ENCODE measurements around the gene KLF6.

Gene KLF6

GRCh38 chr10:3805791-3806461, 20.9 kb upstream of the KLF6 start:
- Histone ChIP-seq H3K9ac (ENCODE audit: low read length) (peak overlapping the region; percentile 94), H3K14ac (ENCODE audit: low read length in 2 of 2) (no peak overlapping the region), H2AFZ (ENCODE audit: low read depth, low read length) (no peak overlapping the region), H2BK5ac (ENCODE audit: low read depth, low read length, poor library complexity, severe bottlenecking) (peak overlapping the region; percentile 78), H2BK12ac (ENCODE audit: low read length in 2 of 2) (peak overlapping the region; percentile 75 to 85), H3K4me3 (ENCODE audit: insufficient read depth in 1 of 2, low read depth in 1 of 2, low read length in 2 of 2) (peak overlapping the region in 1 of 2 experiments; percentile 44), H2BK15ac (ENCODE audit: low read depth, poor library complexity, severe bottlenecking) (no peak overlapping the region), H3K23ac (ENCODE audit: low read length in 2 of 2) (peak overlapping the region in 1 of 2 experiments; percentile 48), H3K79me1 (replicated peaks; ENCODE audit: low read length, poor library complexity, severe bottlenecking) (no peaks in the 10 kb centered on the region), H2BK120ac (ENCODE audit: low read depth, low read length) (peak overlapping the region; percentile 54), H3K18ac (ENCODE audit: low read depth in 1 of 2, low read length in 2 of 2) (peak overlapping the region; percentile 78 to 97), H3K27ac (ENCODE audit: low read length, poor library complexity, severe bottlenecking) (peak overlapping the region; percentile 95), H3K4me1 (ENCODE audit: control insufficient read depth, insufficient read depth, low read depth, low read length) (peaks cover 33% of the 10 kb centered on the region), H3K27me3 (ENCODE audit: control insufficient read depth in 1 of 2, insufficient read depth in 1 of 2, low read length in 2 of 2) (no peaks in the 10 kb centered on the region), H2AK5ac (ENCODE audit: low read length, severe bottlenecking) (no peak overlapping the region), H3K4me2 (ENCODE audit: low read length, poor library complexity, severe bottlenecking) (peak overlapping the region; percentile 32), H3K36me3 (ENCODE audit: control insufficient read depth in 1 of 2, insufficient read depth in 2 of 2, low read depth in 1 of 2, low read length in 2 of 2) (no peaks in the 10 kb centered on the region), H4K8ac (ENCODE audit: low read length) (peak overlapping the region; percentile 97), H3K9me3 (ENCODE audit: control insufficient read depth, low read length) (no peaks in the 10 kb centered on the region), H4K91ac (ENCODE audit: low read length) (peak overlapping the region; percentile 96), H3K4ac (ENCODE audit: low read depth in 1 of 2, low read length in 2 of 2) (peak overlapping the region; percentile 79 to 91)
- 6% methylated on average over 8 of the region's 10 CpGs for WGBS
- DNase-seq: peak; percentile 91

GRCh38 chr10:3805201-3805790, 20.3 kb upstream of the KLF6 start:
- no peak overlapping the region for H3K14ac ChIP-seq (ENCODE audit: low read length in 2 of 2)
- H3K9ac ChIP-seq (ENCODE audit: low read length): peak overlapping the region; percentile 94
- H2AK5ac ChIP-seq (ENCODE audit: low read length, severe bottlenecking): peak overlapping the region; percentile 80
- peak overlapping the region; percentile 48 for H4K91ac ChIP-seq (ENCODE audit: low read length)
- DNase-seq: peak; percentile 98
- 5% methylated on average over 5 of the region's 7 CpGs for WGBS
- peak overlapping the region; percentile 95 for H3K27ac ChIP-seq (ENCODE audit: low read length, poor library complexity, severe bottlenecking)
- no peaks in the 10 kb centered on the region for H3K27me3 ChIP-seq (ENCODE audit: control insufficient read depth in 1 of 2, insufficient read depth in 1 of 2, low read length in 2 of 2)
- no peaks in the 10 kb centered on the region for H3K79me1 ChIP-seq (replicated peaks; ENCODE audit: low read length, poor library complexity, severe bottlenecking)
- H3K4me1 ChIP-seq (ENCODE audit: control insufficient read depth, insufficient read depth, low read depth, low read length): peaks cover 33% of the 10 kb centered on the region
- H2AFZ ChIP-seq (ENCODE audit: low read depth, low read length): no peak overlapping the region
- H2BK15ac ChIP-seq (ENCODE audit: low read depth, poor library complexity, severe bottlenecking): no peak overlapping the region
- H2BK120ac ChIP-seq (ENCODE audit: low read depth, low read length): peak overlapping the region; percentile 12
- peak overlapping the region in 1 of 2 experiments; percentile 44 for H3K4me3 ChIP-seq (ENCODE audit: insufficient read depth in 1 of 2, low read depth in 1 of 2, low read length in 2 of 2)
- H4K8ac ChIP-seq (ENCODE audit: low read length): no peak overlapping the region
- H3K4me2 ChIP-seq (ENCODE audit: low read length, poor library complexity, severe bottlenecking): peak overlapping the region; percentile 20
- H2BK5ac ChIP-seq (ENCODE audit: low read depth, low read length, poor library complexity, severe bottlenecking): peak overlapping the region; percentile 40
- H3K9me3 ChIP-seq (ENCODE audit: control insufficient read depth, low read length): no peaks in the 10 kb centered on the region
- no peak overlapping the region for H2BK12ac ChIP-seq (ENCODE audit: low read length in 2 of 2)
- H3K4ac ChIP-seq (ENCODE audit: low read depth in 1 of 2, low read length in 2 of 2): peak overlapping the region; percentile 40 to 91
- H3K36me3 ChIP-seq (ENCODE audit: control insufficient read depth in 1 of 2, insufficient read depth in 2 of 2, low read depth in 1 of 2, low read length in 2 of 2): no peaks in the 10 kb centered on the region
- no peak overlapping the region for H3K23ac ChIP-seq (ENCODE audit: low read length in 2 of 2)
- H3K18ac ChIP-seq (ENCODE audit: low read depth in 1 of 2, low read length in 2 of 2): peak overlapping the region in 1 of 2 experiments; percentile 78

GRCh38 chr10:3803927-3804741, 19.1 kb upstream of the KLF6 start:
- no peaks in the 10 kb centered on the region for H3K27me3 ChIP-seq (ENCODE audit: control insufficient read depth in 1 of 2, insufficient read depth in 1 of 2, low read length in 2 of 2)
- peak overlapping the region; percentile 81 to 92 for H3K4ac ChIP-seq (ENCODE audit: low read depth in 1 of 2, low read length in 2 of 2)
- peak overlapping the region; percentile 93 to 94 for H3K18ac ChIP-seq (ENCODE audit: low read depth in 1 of 2, low read length in 2 of 2)
- H2AK5ac ChIP-seq (ENCODE audit: low read length, severe bottlenecking): peak overlapping the region; percentile 53
- H3K4me2 ChIP-seq (ENCODE audit: low read length, poor library complexity, severe bottlenecking): no peak overlapping the region
- peak overlapping the region in 1 of 2 experiments; percentile 77 for H3K23ac ChIP-seq (ENCODE audit: low read length in 2 of 2)
- peak; percentile 90 for DNase-seq
- peak overlapping the region; percentile 77 for H3K27ac ChIP-seq (ENCODE audit: low read length, poor library complexity, severe bottlenecking)
- H3K9ac ChIP-seq (ENCODE audit: low read length): peak overlapping the region; percentile 94
- no peaks in the 10 kb centered on the region for H3K36me3 ChIP-seq (ENCODE audit: control insufficient read depth in 1 of 2, insufficient read depth in 2 of 2, low read depth in 1 of 2, low read length in 2 of 2)
- H2AFZ ChIP-seq (ENCODE audit: low read depth, low read length): peak overlapping the region; percentile 42
- H4K8ac ChIP-seq (ENCODE audit: low read length): peak overlapping the region; percentile 52
- WGBS: 48% methylated on average over 6 of the region's 13 CpGs
- H2BK15ac ChIP-seq (ENCODE audit: low read depth, poor library complexity, severe bottlenecking): no peak overlapping the region
- peak overlapping the region; percentile 1 for H2BK120ac ChIP-seq (ENCODE audit: low read depth, low read length)
- no peaks in the 10 kb centered on the region for H3K79me1 ChIP-seq (replicated peaks; ENCODE audit: low read length, poor library complexity, severe bottlenecking)
- H2BK5ac ChIP-seq (ENCODE audit: low read depth, low read length, poor library complexity, severe bottlenecking): no peak overlapping the region
- H3K14ac ChIP-seq (ENCODE audit: low read length in 2 of 2): no peak overlapping the region
- peak overlapping the region; percentile 94 for H4K91ac ChIP-seq (ENCODE audit: low read length)
- peak overlapping the region; percentile 49 to 99 for H2BK12ac ChIP-seq (ENCODE audit: low read length in 2 of 2)
- no peak overlapping the region for H3K4me3 ChIP-seq (ENCODE audit: insufficient read depth in 1 of 2, low read depth in 1 of 2, low read length in 2 of 2)
- H3K9me3 ChIP-seq (ENCODE audit: control insufficient read depth, low read length): no peaks in the 10 kb centered on the region
- H3K4me1 ChIP-seq (ENCODE audit: control insufficient read depth, insufficient read depth, low read depth, low read length): peaks cover 27% of the 10 kb centered on the region

Measured in mesenchymal stem cell (in vitro differentiated cells and primary cell).